GM12878 (cell line): Measurements from ENCODE around the gene RNF115. TPM values are rescaled to one million over a fixed set of nuclear protein-coding genes. Genes with fewer than 3 reads are reported as not detected.

Source experiments
- BCL3 ChIP-seq: IDR thresholded peaks from 2 replicates; pipeline ENCODE4 v1.6.1; 2011; ENCODE audit warnings: borderline replicate concordance, low read depth, mild to moderate bottlenecking, moderate library complexity, low read length; ENCODE audit not compliant: insufficient read depth, poor library complexity, severe bottlenecking
- CEBPB ChIP-seq, 2 experiments: fragments of 150-350 bp in 1 of 2; IDR thresholded peaks; 2 replicates each; pipeline ENCODE4 v1.6.1; 2012 to 2014; ENCODE audit warnings: low read depth in 2 of 2, low read length in 2 of 2, borderline replicate concordance in 1 of 2, inconsistent platforms in 1 of 2
- CHD1 ChIP-seq: IDR thresholded peaks from 2 replicates; pipeline ENCODE4 v1.6.1; 2012; ENCODE audit warnings: low read depth, low read length, improper control_type of control experiment
- CUX1 ChIP-seq: IDR thresholded peaks from 2 replicates; pipeline ENCODE4 v1.6.1; 2012; ENCODE audit warnings: improper control_type of control experiment, low read depth, low read length; ENCODE audit not compliant: insufficient replicate concordance
- HDAC2 ChIP-seq: fragments of 200-600 bp; sonication (generic); IDR thresholded peaks from 2 replicates; pipeline ENCODE4 v1.6.1; 2017
- MTA2 ChIP-seq: fragments of 450-650 bp; IDR thresholded peaks from 2 replicates; pipeline ENCODE4 v1.6.1; 2016; ENCODE audit warnings: low read depth, mild to moderate bottlenecking, moderate library complexity
- NR2C1 ChIP-seq: fragments of 450-650 bp; IDR thresholded peaks from 2 replicates; pipeline ENCODE4 v1.6.1; 2017; ENCODE audit warnings: antibody characterized with exemption, mild to moderate bottlenecking, moderate library complexity
- NRF1 ChIP-seq: conservative IDR thresholded peaks from 2 replicates; pipeline ENCODE4 v1.6.1; 2011; ENCODE audit warnings: mild to moderate bottlenecking, low read depth, low read length, improper control_type of control experiment
- RCOR1 ChIP-seq: conservative IDR thresholded peaks from 2 replicates; pipeline ENCODE4 v1.6.1; 2012; ENCODE audit warnings: low read depth, low read length, improper control_type of control experiment
- SRF ChIP-seq, 2 experiments: IDR thresholded peaks; 2 replicates each; pipeline ENCODE4 v1.6.1; 2011; ENCODE audit warnings: low read depth in 2 of 2, low read length in 2 of 2, mild to moderate bottlenecking in 1 of 2, moderate library complexity in 1 of 2
- STAT1 ChIP-seq: fragments of 450-650 bp; conservative IDR thresholded peaks from 2 replicates; pipeline ENCODE4 v1.6.1; 2014; ENCODE audit warnings: antibody characterized with exemption, mild to moderate bottlenecking
- TARDBP ChIP-seq: IDR thresholded peaks from 2 replicates; pipeline ENCODE4 v1.6.1; 2016; ENCODE audit warnings: borderline replicate concordance
- TBL1XR1 ChIP-seq: IDR thresholded peaks from 2 replicates; pipeline ENCODE4 v1.6.1; 2012; ENCODE audit warnings: low read depth, low read length, improper control_type of control experiment
- TCF3 ChIP-seq: IDR thresholded peaks from 2 replicates; pipeline ENCODE4 v1.6.1; 2012; ENCODE audit warnings: low read depth, mild to moderate bottlenecking, low read length, borderline replicate concordance; ENCODE audit not compliant: insufficient read depth
- WRNIP1 ChIP-seq: IDR thresholded peaks from 2 replicates; pipeline ENCODE4 v1.6.1; 2011; ENCODE audit warnings: low read depth, low read length, improper control_type of control experiment, borderline replicate concordance
- YBX1 ChIP-seq: fragments of 450-650 bp; IDR thresholded peaks from 2 replicates; pipeline ENCODE4 v1.6.1; 2016; ENCODE audit warnings: antibody characterized with exemption
- ZBTB4 ChIP-seq: fragments of 450-650 bp; formaldehyde crosslinking; IDR thresholded peaks from 2 replicates; pipeline ENCODE4 v1.4.0; 2022; ENCODE audit warnings: mild to moderate bottlenecking, moderate library complexity
- ZSCAN29 ChIP-seq: fragments of 450-650 bp; IDR thresholded peaks from 2 replicates; pipeline ENCODE4 v1.6.1; 2017; ENCODE audit warnings: mild to moderate bottlenecking, moderate library complexity
- polyA plus RNA-seq, 11 experiments: library from polyadenylated mRNA; depleted of rRNA in 4 of 11; unstranded in 6 of 11; stranded (reverse) in 5 of 11; fragments of >200 nt; fragmentation: Nextera tagmentation in 4 of 11; fragmentation: Illumina TruSeq in 1 of 11; extraction: Ambion mirVana in 4 of 11; extraction: Trizol in 1 of 11; gene quantifications; 1 replicate in 1 of 11; 2 replicates in 10 of 11; pipeline versions ENCODE4 v1.2.1 to v1.2.3, GENCODE V29; 2011 to 2016; ENCODE audit warnings: inconsistent platforms in 2 of 11, missing spikeins in 2 of 11, low read depth in 1 of 11
- total RNA-seq, 4 experiments: library from RNA; depleted of rRNA in 3 of 4; stranded (reverse); fragments of >200 nt in 3 of 4; fragmentation: Illumina TruSeq in 1 of 4; extraction: Trizol in 1 of 4; gene quantifications; 2 replicates each; pipeline versions ENCODE4 v1.2.1 to v1.2.3, GENCODE V29; 2013 to 2021

Gene RNF115
- total and polyA plus RNA-seq, 10 of the 15 experiments (the other 5 are each of a cell fraction or from before 2014, with no cell fraction given): 3.4 to 22.0 (median 12.9) TPM

- no peak for TF ChIP-seq CUX1
- TF ChIP-seq STAT1: peak; percentile 66; the same call in 1 of the 2 replicates
- peak; percentile 68; the same call in 1 of the 2 replicates for TF ChIP-seq CHD1
- no peak for TF ChIP-seq CEBPB (IDR thresholded peaks at IDR 0.05; ENCODE audit: borderline replicate concordance in 1 of 2, low read depth in 2 of 2, low read length in 2 of 2)
- TF ChIP-seq BCL3: no peak
- TF ChIP-seq NRF1: no peak
- 0 out of 2 replicates have a peak, but pooled peaks have one; percentile 65 for TF ChIP-seq WRNIP1
- TF ChIP-seq MTA2: no peak
- no peak for TF ChIP-seq ZBTB4 (CRISPR knock-in tag)
- no peak for TF ChIP-seq SRF (IDR thresholded peaks at IDR 0.05; ENCODE audit: low read depth in 2 of 2, low read length in 2 of 2)
- peak; percentile 70; the same call in 1 of the 2 replicates for TF ChIP-seq TARDBP
- TF ChIP-seq ZSCAN29: 0 out of 2 replicates have a peak, but pooled peaks have one; percentile 13
- TF ChIP-seq YBX1: no peak
- no peak for TF ChIP-seq RCOR1
- peak; percentile 68; the same call in 1 of the 2 replicates for TF ChIP-seq TBL1XR1
- no peak for TF ChIP-seq HDAC2
- TF ChIP-seq NR2C1: no peak
- TF ChIP-seq TCF3: no peak; the same call in 1 of the 2 replicates
These were observed at the start of gene RNF115, which contains the start of gene POLR3C (continued) for GRCh38 chr1:145823565-145824498.
